Small intestine (tissue), 7 donors: Measurements from ENCODE around the gene MTA3. TPM values are rescaled to one million over a fixed set of nuclear protein-coding genes. Genes with fewer than 3 reads are reported as not detected.
A peak's percentile ranks its signal among the peaks of the same experiment; 100 is the strongest.

Source experiments
- DNase-seq, 2 donors: peaks; one replicate each; pipeline versions ENCODE4 v3.0.0 to v3.0.0-alpha.2; 2013
- FAIRE-seq: peaks from 2 replicates; lab custom pipeline; 2012; peaks lifted over from hg19 to GRCh38; lab: Jason Lieb, UNC
- H3K27ac ChIP-seq, 3 donors: one replicate each; pipeline ENCODE4 v1.5.1; 2013; ENCODE audit warnings: low read length in 2 of 3, mild to moderate bottlenecking in 2 of 3, control low read depth in 1 of 3, inconsistent platforms in 1 of 3, low read depth in 1 of 3, moderate library complexity in 1 of 3
- H3K27me3 ChIP-seq, 3 donors: one replicate each; pipeline ENCODE4 v1.6.1; 2013; ENCODE audit warnings: low read length in 3 of 3, inconsistent platforms in 1 of 3; ENCODE audit not compliant: control insufficient read depth in 3 of 3, insufficient read depth in 3 of 3
- H3K36me3 ChIP-seq, 3 donors: one replicate each; pipeline ENCODE4 v1.6.1; 2013; ENCODE audit warnings: low read length in 3 of 3, inconsistent platforms in 1 of 3, low read depth in 1 of 3, mild to moderate bottlenecking in 1 of 3, moderate library complexity in 1 of 3; ENCODE audit not compliant: control insufficient read depth in 3 of 3, insufficient read depth in 2 of 3
- H3K4me1 ChIP-seq, 3 donors: one replicate each; pipeline ENCODE4 v1.6.1; 2013; ENCODE audit warnings: low read length in 2 of 3, inconsistent platforms in 1 of 3, low read depth in 1 of 3, mild to moderate bottlenecking in 1 of 3, moderate library complexity in 1 of 3; ENCODE audit not compliant: control insufficient read depth in 3 of 3, insufficient read depth in 2 of 3
- H3K4me3 ChIP-seq, 3 donors: one replicate each; pipeline ENCODE4 v1.5.1; 2013; ENCODE audit warnings: low read length in 3 of 3, control low read depth in 1 of 3, inconsistent platforms in 1 of 3, low read depth in 1 of 3, mild to moderate bottlenecking in 1 of 3, moderate library complexity in 1 of 3
- H3K9me3 ChIP-seq, 2 donors: one replicate each; pipeline ENCODE4 v1.6.1; 2013; ENCODE audit warnings: low read depth in 1 of 2, low read length in 1 of 2; ENCODE audit not compliant: control insufficient read depth in 2 of 2, insufficient read depth in 1 of 2
- WGBS, 3 donors: extraction: QIAGEN DNeasy Blood & Tissue Kit; methylation state at CpG; one replicate each; pipeline ENCODE4 v1.1.7; 2013; 5-methylcytosine and 5-hydroxymethylcytosine counted together
- polyA plus RNA-seq, 4 donors: library from polyadenylated mRNA; stranded (reverse) in 3 of 4; unstranded in 1 of 4; fragments of 200-250 nt in 3 of 4; fragments of 120-200 nt in 1 of 4; gene quantifications; one replicate each; pipeline versions ENCODE4 v1.2.1 to v1.2.3, GENCODE V29; 2013
- donor health status: healthy with polysubstance abuse.
- donor health status: control.
- donor health status: control.
- donor health status: Bipolar disorder and iron deficiency.
- donor health status: healthy.

The MTA3 gene
- polyA plus RNA-seq, 4 donors, result 16.6 to 41.1 (median 27.3) TPM

DNA sequence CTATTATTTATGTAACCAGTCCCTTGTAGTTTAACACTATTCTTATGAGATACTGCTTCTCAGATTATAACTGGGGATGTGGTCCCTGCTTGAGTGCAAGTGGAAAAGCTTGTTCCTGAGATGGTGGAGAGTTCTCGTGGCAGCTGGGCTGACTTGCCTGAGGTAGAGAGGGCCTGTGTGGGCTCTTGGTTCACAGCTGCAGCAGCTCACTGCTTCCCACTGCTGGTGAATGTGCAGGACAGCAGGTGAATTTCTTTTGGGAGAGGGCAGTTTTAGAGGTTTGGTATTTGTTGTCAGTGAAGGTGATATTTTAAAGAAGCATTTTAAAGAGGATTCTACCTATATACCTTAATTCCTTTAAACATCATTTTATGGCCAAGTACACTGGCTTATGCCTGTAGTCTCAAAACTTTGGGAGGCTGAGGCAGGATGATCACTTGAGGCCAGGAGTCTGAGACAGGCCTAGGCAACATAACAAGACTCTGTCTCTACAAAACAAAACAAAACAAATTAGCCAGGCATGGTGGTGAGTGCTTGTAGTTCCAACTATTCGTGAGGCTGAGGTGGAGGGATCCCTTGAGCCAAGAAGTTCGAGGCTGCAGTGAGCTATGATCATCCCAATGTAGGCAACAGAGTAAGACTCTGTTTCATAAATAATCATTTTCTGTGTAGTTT is 94.8 kb downstream of the MTA3 start:
- DNase-seq, result peak; percentile 74 to 80
- no peak for FAIRE-seq
- H3K4me3 ChIP-seq, result no peak overlapping the region
- WGBS, 3 donors, result 27 to 36% (median 29%) methylated on average over 3 of the region's 3 CpGs
- H3K36me3 ChIP-seq, result peaks cover 0 to 11% (median 1%) of the 10 kb centered on the region in 3 donors
- H3K9me3 ChIP-seq, result no peaks in the 10 kb centered on the region
- H3K4me1 ChIP-seq, result no peaks in the 10 kb centered on the region
- no peak overlapping the region for H3K27ac ChIP-seq
- H3K27me3 ChIP-seq, result no peaks in the 10 kb centered on the region

DNA sequence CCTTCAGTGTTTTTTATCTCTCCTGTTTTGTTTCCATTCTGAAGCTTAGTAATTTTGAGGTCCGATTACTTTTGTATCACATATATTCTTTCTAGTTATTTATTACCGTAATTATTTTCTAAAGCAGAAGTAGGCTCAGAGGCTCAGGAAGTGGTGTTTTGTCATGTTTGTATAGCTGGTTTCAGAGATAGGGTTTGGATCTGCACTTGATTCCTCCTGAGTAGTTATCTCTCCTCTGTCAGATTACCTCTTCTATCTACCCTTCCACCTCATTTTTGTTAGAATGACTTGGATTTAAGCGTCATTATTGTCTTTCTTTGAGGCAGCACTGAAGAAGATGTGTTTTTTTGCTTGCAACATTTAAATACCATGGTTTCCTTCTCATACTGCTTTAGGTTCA is 95.4 kb downstream of the MTA3 start:
- FAIRE-seq, result no peak
- Histone ChIP-seq H3K4me1 (no peaks in the 10 kb centered on the region), H3K4me3 (no peak overlapping the region), H3K27me3 (no peaks in the 10 kb centered on the region), H3K9me3 (no peaks in the 10 kb centered on the region), H3K36me3 (peaks cover 0 to 11% (median 0%) of the 10 kb centered on the region in 3 donors), H3K27ac (no peak overlapping the region)
- WGBS, 3 donors, result 71 to 74% (median 72%) methylated on average over 3 of the region's 3 CpGs
- DNase-seq, result no peak

DNA sequence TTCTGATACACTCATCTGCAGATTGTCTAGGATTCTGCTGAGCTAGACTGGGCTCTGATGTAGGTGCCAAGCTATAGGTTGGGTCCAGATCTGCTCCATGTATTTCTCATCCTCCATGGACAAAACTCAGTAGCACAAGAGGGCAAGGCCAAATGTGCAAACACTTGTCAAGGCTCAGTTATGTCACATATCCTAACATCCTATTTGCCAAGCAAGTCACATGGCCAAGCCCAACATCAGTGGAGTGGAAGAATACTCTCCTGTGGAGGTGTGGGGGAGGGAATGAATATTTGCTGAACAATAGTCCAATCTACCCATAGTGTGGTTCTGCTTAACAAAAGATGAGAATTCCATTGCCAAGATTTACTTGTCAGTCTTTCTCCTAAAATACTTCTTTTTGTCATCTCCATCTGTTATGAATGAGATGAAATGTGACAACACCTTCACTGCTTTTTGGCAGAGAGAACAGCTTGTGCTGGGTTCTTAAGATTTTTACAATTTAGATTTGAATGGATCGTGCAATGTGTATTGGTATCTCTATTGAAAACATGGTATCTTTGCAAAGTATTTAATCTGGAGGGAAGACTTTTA is 105.7 kb downstream of the MTA3 start:
- DNase-seq, result no peak
- Histone ChIP-seq H3K36me3 (peaks cover 0 to 4% (median 0%) of the 10 kb centered on the region in 3 donors), H3K27ac (no peak overlapping the region), H3K4me3 (no peak overlapping the region), H3K9me3 (no peaks in the 10 kb centered on the region), H3K4me1 (no peaks in the 10 kb centered on the region), H3K27me3 (no peaks in the 10 kb centered on the region)
- FAIRE-seq, result no peak
- WGBS, 3 donors, result 97 to 100% (median 99%) methylated on average over 1 of the region's 1 CpG

DNA sequence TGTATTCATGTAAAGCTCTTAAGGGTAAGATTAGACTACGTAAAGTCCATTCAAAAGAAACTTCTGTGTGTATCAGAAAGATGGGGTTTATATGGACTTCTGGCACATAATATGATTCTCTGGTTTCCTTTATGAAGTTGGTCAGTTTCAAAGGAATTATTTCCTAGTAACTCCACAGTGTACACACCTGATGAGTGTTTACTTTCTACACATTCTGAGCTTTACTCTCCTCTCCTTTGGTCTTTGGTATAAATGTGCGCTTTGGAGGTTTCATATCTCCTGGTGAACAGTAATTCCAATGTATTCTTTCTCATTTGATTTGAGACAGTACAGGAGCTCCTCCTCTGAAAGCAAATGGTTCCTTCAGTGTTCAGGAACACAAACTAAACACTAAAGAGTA is 107.4 kb downstream of the MTA3 start:
- DNase-seq, result no peak
- whole genome bisulfite sequencing, 3 donors, result 93 to 96% (median 95%) methylated on average over 2 of the region's 2 CpGs
- no peak overlapping the region for H3K4me3 ChIP-seq
- no peaks in the 10 kb centered on the region for H3K27me3 ChIP-seq
- H3K9me3 ChIP-seq, result no peaks in the 10 kb centered on the region
- no peak overlapping the region for H3K27ac ChIP-seq
- H3K4me1 ChIP-seq, result no peaks in the 10 kb centered on the region
- H3K36me3 ChIP-seq, result peaks cover 0 to 6% (median 0%) of the 10 kb centered on the region in 3 donors
- no peak for FAIRE-seq

DNA sequence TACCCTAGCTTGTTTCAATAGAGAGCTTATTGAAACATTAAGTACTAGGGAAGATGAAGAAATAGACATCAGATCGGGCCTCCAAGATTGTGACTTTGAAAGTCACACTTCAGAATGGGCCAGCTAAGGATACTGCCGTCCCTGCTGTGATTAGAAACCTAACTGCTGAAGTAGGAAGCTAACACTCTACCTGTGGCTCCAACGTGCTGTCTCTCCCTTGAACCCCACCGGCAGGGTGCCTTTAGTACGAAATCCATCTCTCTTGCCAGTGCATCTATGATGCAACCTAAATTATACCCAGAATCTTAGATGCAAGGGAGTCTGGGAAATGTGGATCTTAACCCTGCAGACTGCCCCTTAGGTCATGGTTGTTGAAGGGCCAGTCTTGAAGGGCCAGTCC is 116.9 kb downstream of the MTA3 start:
- no peaks in the 10 kb centered on the region for H3K9me3 ChIP-seq
- DNase-seq (no peak), FAIRE-seq (no peak)
- WGBS, 3 donors, result 72 to 91% (median 78%) methylated on average over 5 of the region's 5 CpGs
- no peak overlapping the region for H3K27ac ChIP-seq
- no peaks in the 10 kb centered on the region for H3K27me3 ChIP-seq
- H3K4me1 ChIP-seq, result no peaks in the 10 kb centered on the region
- H3K36me3 ChIP-seq, result peaks cover 0 to 21% (median 0%) of the 10 kb centered on the region in 3 donors
- no peak overlapping the region for H3K4me3 ChIP-seq

DNA sequence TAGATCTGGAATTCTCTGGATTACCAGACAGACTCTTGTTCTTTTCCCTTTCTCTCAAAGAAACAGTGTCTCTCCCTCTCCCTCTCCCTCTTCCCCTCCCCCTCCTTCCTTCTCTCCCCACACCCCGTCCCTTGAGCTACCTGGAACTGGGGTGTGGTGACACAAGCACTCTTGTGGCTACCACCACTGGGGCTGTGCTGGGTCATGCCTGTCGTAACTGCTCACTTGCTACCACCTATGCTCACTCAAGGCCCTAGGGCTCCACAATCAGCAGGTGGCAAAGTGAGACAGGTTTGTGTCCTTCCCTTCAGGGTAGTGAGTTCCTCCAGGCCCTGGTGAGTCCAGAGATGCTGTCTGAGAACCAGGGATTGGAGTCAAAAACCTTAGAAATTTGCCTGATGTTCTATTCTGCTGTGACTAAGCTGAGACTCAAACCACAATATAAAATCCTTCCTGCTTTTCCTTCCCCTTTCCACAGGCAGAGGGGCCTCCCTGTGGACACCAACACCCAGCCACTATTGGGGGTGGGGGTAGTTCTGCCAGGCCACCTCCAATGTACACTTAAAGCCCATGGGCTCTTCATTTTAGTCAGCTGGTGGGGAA is 124.7 kb downstream of the MTA3 start:
- H3K27me3 ChIP-seq, result no peaks in the 10 kb centered on the region
- FAIRE-seq (no peak), DNase-seq (no peak)
- no peak overlapping the region for H3K27ac ChIP-seq
- WGBS, 3 donors, result 72 to 83% (median 74%) methylated on average over 2 of the region's 2 CpGs
- peaks cover 0 to 21% (median 0%) of the 10 kb centered on the region in 3 donors for H3K36me3 ChIP-seq
- H3K4me1 ChIP-seq, result no peaks in the 10 kb centered on the region
- no peak overlapping the region for H3K4me3 ChIP-seq
- no peaks in the 10 kb centered on the region for H3K9me3 ChIP-seq

DNA sequence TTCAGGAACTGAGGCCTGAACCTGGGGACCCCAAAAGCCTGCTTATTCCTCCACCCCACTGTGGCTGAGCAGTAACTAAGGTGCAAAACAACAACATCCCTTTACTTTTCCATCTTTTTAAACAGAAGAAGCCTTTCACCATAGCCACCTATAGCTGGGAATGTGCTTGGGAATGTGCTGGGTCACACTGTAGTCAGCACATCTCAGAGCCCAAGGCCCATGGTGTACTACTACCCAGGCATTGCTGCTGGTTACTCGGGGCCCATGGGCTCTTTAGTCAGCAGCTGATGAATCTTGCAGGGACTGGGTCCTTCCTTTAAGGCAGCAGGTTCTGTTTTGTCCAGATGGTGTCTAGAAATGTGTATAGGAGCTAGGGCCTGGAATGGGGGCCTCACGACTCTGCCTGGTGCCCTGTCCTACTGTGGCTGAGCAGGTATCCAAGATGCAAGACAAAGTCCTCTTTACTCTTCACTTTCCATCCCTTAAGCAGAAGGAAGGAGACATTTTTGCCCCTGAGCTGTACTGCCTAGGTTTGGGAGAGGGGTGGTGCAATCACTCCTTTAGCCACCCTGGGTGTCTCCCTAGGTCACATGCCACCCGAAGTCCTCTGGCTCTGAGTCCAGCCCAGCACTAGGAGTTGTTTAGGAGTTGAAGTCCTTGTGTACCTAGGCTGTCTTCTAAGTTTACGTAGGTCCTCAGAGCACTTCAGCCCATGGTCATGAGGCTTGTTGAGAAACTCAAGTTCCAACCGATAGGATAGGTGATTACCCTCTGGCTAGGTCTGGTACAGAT is 125.5 kb downstream of the MTA3 start:
- DNase-seq (no peak), FAIRE-seq (no peak)
- H3K27ac ChIP-seq, result no peak overlapping the region
- no peaks in the 10 kb centered on the region for H3K4me1 ChIP-seq
- no peaks in the 10 kb centered on the region for H3K27me3 ChIP-seq
- H3K9me3 ChIP-seq, result no peaks in the 10 kb centered on the region
- H3K4me3 ChIP-seq, result no peak overlapping the region
- peaks cover 0 to 21% (median 0%) of the 10 kb centered on the region in 3 donors for H3K36me3 ChIP-seq
- WGBS, 3 donors, result 91 to 94% (median 92%) methylated on average over 5 of the region's 5 CpGs

DNA sequence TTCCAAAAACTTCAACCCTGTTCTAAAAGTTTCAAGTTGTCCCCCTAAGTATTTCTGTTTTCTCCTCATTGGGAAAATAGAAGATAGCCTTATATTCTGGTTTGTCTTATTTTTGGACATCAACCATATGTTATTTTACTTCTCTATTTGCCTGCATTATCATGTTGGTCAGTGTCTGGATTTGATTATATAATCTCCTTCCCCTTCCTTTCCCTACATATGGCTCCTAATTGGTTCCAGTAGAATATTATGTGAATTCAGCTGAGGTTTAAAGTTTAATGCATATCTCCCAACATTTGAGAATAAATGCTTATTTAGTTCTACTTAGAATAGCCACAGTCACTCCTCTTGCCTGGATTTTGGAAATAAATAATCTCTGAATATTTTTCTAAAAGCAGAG is 128.6 kb downstream of the MTA3 start:
- Histone ChIP-seq H3K9me3 (no peaks in the 10 kb centered on the region), H3K27ac (no peak overlapping the region), H3K27me3 (no peaks in the 10 kb centered on the region), H3K4me1 (no peaks in the 10 kb centered on the region), H3K4me3 (no peak overlapping the region), H3K36me3 (peaks cover 0 to 20% (median 0%) of the 10 kb centered on the region in 3 donors)
- DNase-seq, result no peak
- no peak for FAIRE-seq
